HT1080 (cell line): ENCODE data around the gene TTC31. TPM values are rescaled to one million over a fixed set of nuclear protein-coding genes. Genes with fewer than 3 reads are reported as not detected.

Experiments
- DNase-seq: peaks from one replicate; pipeline ENCODE4 v3.0.0-alpha.2; 2015; ENCODE audit warnings: low read depth
- total RNA-seq: library from RNA; depleted of rRNA; stranded (reverse); fragments of >200 nt; shearing (Covaris generic); gene quantifications from 2 replicates; pipeline ENCODE4 v1.2.3, GENCODE V29; 2014

The TTC31 gene
- total RNA-seq, 1 experiment from 2014 or later = 26.0 TPM

- no peak for DNase-seq
These were observed 20.9 kb downstream of the TTC31 start for GRCh38 chr2:74503506-74504475.

DNA sequence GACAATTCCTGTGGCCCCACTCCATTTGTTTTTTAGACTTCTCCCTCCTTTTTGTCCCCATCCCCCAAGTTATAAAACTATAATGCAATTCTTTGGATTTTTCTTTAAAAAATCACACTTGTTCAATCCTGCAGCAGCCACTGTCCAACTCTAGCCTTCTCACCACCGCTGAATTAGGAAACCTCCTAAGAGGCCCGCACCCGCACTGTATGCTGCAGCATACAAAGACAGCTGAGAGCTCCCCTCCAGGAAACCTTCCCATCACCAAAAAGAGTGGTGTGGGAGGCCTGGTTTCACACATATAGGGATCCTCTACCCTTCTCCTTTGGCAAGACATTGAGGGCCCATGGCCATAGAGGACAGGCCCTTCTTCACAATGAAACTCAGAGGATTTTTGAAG, 21.7 kb downstream of the TTC31 start:
- no peak for DNase-seq

DNA sequence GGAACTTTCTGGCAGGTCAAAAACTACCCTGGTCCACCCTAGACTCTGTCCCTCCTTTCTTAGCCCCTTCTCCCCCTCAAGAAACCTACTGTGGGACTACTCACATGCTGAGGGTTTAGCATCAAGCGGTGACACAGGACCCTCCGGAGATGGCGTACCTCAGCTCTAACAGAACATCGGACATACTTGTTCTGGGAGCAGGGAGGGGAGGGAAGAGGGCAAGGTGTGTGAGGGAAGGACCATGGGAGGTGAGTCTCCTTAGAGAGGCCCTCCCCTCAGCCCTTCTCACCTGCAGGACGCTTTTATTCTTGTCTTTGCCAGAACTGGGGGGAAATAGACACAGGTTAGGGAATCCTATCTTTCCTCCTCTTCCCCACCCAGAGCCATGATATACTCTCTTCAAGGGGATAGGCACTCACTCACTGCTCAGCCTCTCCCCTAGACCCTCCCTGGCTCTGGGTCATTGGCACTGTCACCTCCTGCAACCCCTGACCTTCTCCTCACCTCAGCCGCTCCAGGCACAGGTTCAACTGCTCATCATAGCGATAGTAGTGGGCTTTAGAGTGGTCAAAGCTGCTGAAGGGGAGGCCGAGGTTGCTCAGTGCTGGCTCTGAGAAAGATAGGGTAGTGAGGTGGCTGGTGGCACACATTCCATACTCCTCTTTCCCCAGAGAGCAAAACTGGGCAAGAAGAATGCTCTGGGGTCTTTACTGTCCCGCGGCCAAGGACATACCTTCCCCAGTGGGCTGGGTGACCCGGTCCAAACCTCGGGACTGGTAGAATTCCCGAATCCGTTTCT, 22.8 kb downstream of the TTC31 start:
- no peak for DNase-seq

- peak; percentile 96 for DNase-seq
These were observed 24.5 kb downstream of the TTC31 start, which contains the start of gene PCGF1 for GRCh38 chr2:74507145-74507925. Gene PCGF1 (minus strand): TSS chr2:74507695. CDS start chr2:74507668, 27 bp downstream.

DNA sequence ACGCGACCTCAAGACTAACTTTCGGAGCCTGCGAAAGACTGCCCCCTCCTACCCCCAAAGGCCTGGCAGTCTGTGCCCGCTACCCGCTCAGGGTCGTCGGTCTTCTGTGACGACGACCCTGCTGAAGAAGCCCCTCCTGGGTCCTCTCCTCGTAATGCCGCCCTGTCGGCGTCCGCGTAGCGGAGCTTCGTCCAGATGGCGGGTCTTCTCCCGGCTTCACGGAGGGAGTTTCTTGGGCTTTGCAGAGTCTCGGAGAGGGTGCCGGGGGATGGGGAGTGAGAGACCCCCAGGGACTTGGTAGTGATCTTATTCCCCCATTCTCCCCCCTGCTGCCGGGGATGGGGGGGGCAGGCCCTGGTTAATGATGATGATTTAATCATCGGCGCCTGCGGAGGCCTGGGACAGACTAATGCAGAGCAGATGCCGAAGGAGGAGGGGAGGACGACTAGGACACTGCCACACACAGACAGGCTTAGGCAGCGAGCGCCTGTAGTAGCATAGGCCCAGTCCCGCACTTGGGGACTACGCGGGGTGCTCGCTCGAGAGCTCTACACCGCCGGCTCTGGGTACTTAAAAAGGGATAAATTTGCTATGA, 25.1 kb downstream of the TTC31 start:
- no peak for DNase-seq

DNA sequence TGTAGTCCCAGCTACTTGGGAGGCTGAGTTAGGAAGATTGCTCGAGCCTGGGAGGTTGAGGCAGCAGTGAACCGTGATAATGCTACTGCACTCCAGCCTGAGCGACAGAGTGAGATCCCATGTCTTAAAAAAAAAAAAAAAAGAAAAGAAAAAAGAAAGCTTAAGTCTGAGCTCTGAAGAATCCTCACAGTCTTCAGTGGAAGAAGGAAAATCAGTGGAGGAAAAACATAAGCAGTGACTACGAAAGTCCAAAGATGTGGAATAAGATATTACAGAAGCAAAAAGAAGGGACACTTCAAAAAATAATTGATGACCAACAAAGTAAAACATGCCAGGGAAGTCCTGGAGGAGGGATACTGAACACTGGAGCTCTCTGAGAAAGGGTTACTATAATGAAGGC, 27.4 kb downstream of the TTC31 start:
- no peak for DNase-seq

GRCh38 chr2:74511104-74511989, 28.5 kb downstream of the TTC31 start:
- peak; percentile 36 for DNase-seq

DNA sequence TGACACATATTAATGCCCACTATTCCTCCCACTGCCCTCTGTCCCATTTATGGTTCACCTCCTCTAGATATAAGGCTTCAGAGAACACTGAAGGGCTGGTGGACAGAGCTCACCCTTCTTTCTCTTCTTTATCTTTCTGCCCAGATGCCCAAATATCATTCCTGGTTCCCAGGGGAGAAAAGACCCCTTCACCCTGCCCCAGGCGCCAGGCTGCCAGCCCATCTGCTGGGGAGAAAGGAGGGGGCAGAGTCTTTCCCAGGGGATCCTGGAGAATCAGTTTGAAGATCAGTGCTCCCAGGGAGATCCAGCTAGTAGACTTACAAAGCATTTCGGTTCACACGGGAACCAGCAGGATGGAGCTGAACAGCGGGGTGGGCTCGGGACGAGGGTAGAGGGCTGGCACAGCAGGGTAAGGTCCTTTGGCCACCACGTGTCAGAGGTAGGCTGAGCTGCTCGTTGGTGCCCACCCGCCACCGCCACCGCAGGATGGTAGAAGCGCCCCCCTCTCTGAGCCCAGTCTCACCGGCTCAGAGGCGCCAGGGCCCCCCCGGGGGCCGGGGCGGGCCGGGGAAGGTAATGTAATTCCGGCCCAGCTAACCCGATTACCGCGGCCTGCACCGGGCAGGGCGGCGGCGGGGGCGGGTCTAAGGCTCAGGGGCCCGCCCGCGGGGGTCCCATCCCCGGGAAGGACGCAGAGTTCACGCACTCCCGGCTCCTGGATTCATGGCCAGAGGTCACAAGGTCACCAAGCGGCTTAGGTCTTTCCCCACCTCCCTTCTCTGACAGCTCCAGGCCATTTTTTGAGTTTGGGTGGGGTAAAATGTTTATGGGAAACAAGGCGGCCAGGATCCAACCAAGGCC, 30.1 kb downstream of the TTC31 start:
- DNase-seq = no peak

GRCh38 chr2:74513605-74514367, 30.9 kb downstream of the TTC31 start:
- DNase-seq = no peak

DNA sequence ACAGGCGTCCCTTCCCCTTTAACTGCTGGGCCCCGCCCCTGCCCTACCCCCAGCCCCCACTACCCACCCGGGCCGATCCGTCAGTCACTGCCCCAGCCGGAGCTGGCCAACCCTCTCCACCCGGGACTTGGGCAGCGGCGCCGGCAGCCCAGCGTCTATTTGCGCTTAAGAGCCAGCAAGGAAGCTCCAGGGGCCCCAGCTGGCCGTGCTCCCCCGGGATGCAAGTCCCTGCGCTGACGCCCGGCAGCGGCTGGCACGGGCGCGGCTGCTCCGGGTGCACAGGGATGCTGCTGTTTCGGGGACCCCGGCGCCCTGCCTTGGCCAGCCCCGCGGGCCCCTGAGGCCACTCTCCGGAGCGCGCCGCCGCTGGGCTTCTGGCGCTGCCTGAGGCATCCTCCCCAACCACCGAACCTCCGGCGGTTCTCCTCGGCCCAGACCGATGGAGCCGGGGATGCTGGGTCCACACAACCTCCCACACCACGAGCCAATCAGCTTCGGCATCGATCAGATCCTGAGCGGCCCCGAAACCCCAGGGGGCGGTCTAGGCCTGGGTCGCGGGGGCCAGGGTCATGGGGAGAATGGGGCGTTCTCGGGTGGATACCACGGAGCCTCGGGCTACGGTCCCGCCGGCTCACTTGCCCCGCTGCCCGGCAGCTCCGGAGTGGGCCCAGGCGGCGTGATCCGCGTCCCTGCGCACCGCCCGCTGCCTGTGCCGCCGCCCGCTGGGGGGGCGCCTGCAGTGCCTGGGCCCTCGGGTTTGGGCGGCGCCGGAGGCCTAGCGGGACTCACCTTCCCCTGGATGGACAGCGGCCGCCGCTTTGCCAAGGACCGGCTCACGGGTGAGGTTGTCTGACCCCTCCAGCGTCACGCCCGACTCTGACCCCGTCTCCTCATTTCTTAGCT, 31.7 kb downstream of the TTC31 start, which contains the start of gene TLX2:
TLX2 (plus strand) TSS at position 83 of the 903 bp plus-strand sequence; CDS start at position 440, 357 bp downstream.
- DNase-seq = no peak

DNA sequence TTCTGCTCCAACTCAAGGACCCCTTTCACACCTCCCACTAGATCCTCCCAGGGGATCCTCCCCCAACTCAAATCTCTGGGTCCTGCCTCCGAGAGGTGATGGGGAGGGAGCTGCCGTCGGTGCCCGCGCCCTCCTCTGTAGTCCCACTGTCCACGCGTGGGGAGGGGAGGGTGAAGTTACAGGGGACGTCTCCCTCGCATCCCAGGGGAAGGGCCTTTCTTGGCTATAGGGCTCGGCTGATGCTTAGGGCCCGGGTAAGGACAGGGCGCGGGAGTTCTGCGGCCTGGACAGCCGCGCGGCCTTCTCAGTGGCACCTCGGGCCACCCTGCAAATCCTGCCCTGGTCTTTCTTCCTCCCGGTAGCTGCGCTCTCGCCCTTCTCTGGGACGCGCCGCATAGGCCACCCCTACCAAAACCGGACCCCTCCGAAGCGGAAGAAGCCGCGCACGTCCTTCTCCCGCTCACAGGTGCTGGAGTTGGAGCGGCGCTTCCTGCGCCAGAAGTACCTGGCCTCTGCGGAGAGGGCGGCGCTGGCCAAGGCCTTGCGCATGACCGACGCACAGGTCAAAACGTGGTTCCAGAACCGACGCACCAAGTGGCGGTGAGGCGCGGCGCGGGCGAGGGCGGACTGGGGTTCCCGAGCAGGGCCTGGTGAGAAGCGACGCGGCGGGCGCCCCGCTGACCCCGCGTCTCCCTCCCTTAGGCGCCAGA, 32.5 kb downstream of the TTC31 start:
- no peak for DNase-seq

DNA sequence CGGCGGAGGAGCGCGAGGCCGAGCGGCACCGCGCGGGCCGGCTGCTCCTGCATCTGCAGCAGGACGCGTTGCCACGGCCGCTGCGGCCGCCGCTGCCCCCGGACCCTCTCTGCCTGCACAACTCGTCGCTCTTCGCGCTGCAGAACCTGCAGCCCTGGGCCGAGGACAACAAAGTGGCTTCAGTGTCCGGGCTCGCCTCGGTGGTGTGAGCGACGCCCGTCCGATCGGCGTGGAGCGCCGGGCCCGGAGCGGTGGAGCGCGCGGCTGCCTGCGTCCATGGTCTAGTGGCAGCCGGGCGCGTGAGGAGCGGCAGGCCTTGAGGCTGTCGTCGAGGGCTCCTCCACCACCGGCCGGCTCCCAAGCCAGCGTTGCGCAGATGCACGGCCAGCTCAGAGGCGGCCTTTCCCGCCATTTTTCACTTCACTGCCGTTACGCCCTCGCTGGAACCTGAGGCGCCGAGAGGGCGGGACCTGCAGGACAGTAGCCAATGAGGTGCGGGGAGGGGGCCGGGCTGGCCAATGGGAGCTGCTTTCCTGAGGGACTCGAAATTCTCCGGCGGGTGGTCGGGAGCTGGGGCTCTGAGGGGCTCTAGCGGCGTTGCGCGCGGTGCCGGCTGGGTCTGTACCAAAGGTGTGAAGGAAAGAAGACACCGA, 33.2 kb downstream of the TTC31 start:
- DNase-seq = no peak

DNA sequence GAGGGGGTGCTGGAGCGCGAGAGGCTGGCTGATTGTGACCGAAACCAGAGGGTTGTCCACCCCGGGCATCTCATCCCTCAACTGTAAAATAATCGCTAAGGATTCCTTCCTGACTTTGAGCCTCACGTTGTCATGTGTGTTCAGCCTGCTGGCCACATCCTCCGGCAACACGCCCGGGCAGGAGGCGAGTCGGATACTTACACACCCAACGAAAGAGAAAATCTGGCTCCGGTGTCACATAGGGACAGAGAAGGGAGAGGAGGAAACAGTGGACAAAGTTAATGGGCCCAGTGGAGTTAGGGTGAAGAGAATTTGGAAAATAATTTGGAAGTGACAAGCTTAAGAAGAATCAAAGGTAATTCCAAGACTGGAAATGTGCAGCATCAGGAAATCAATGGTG, 33.8 kb downstream of the TTC31 start:
- no peak for DNase-seq

DNA sequence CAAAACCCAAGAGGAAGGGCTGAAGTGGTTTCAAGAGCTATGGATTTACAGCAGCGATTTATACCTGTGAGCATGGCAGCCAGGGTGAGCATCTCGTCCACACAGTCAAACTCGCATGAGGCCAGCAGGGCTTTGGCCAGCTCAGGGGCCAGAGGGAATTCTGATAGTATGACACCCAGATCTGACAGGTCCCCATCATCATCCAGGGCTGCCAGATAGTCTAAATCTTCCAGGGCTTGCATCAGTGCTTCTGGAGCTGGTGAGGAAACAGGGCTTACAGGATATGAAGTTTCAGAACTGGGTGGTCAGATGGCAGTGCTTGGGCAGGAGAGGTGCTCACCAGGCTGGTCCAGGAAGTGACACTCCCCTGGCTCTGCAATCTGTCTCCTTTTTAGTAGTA, 39.6 kb downstream of the TTC31 start:
- no peak for DNase-seq

- DNase-seq = no peak
These were observed 41.1 kb downstream of the TTC31 start for GRCh38 chr2:74524005-74524404.
